Endothelial cell (in vitro differentiated cells): ENCODE data around the gene SENP7. TPM values are rescaled to one million over a fixed set of nuclear protein-coding genes. Genes with fewer than 3 reads are reported as not detected.

Experiments used
- DNase-seq: peaks from one replicate; pipeline ENCODE4 v3.0.0; 2021; ENCODE audit warnings: low spot score
- H3K27ac Mint-ChIP-seq: one replicate; pipeline ENCODE4 v1.8.0; 2021; ENCODE audit warnings: mixed read lengths, inconsistent platforms; ENCODE audit not compliant: unreplicated experiment
- H3K27me3 Mint-ChIP-seq: one replicate; pipeline ENCODE4 v1.8.0; 2021; ENCODE audit warnings: mild to moderate bottlenecking, moderate library complexity, mixed read lengths, inconsistent platforms; ENCODE audit not compliant: unreplicated experiment
- H3K36me3 Mint-ChIP-seq: one replicate; pipeline ENCODE4 v1.8.0; 2021; ENCODE audit warnings: mild to moderate bottlenecking, low read depth, mixed read lengths, inconsistent platforms; ENCODE audit not compliant: unreplicated experiment
- H3K4me1 Mint-ChIP-seq: one replicate; pipeline ENCODE4 v1.8.0; 2021; ENCODE audit warnings: mild to moderate bottlenecking, mixed read lengths, inconsistent platforms; ENCODE audit not compliant: unreplicated experiment
- H3K4me3 Mint-ChIP-seq: one replicate; pipeline ENCODE4 v1.8.0; 2021; ENCODE audit warnings: mild to moderate bottlenecking, mixed read lengths, inconsistent platforms; ENCODE audit not compliant: unreplicated experiment
- H3K9me3 Mint-ChIP-seq: one replicate; pipeline ENCODE4 v1.8.0; 2021; ENCODE audit warnings: mixed read lengths, inconsistent platforms; ENCODE audit not compliant: unreplicated experiment
- CTCF ChIP-seq: fragments of 200-600 bp; sonication (generic); IDR thresholded peaks from one replicate; pipeline ENCODE4 v1.5.0; 2021; ENCODE audit warnings: antibody characterized with exemption; ENCODE audit not compliant: unreplicated experiment
- total RNA-seq: library from RNA; stranded (reverse); fragmentation: NEBNext Ultra II Directional; extraction: Animal tissue kit (Norgen Biotek cat#: 25700); gene quantifications from one replicate; pipeline ENCODE4 v1.2.1, GENCODE V29; 2021; ENCODE audit not compliant: unreplicated experiment

SENP7 gene
- total RNA-seq, 1 donor from 2014 or later: 36.6 TPM

GRCh38 chr3:101519685-101520365 lies 6.8 kb upstream of the SENP7 start:
- TF ChIP-seq CTCF: no peak
- no peaks in the 10 kb centered on the region for H3K9me3 Mint-ChIP-seq
- H3K4me1 Mint-ChIP-seq: peaks cover 29% of the 10 kb centered on the region
- no peak overlapping the region for H3K4me3 Mint-ChIP-seq
- peaks cover under 1% of the 10 kb centered on the region for H3K27me3 Mint-ChIP-seq
- no peak for DNase-seq
- H3K36me3 Mint-ChIP-seq: peaks cover 3% of the 10 kb centered on the region
- no peak overlapping the region for H3K27ac Mint-ChIP-seq

- H3K36me3 Mint-ChIP-seq: peaks cover 4% of the 10 kb centered on the region
- no peak for TF ChIP-seq CTCF
- peaks cover 33% of the 10 kb centered on the region for H3K4me1 Mint-ChIP-seq
- peaks cover 3% of the 10 kb centered on the region for H3K27me3 Mint-ChIP-seq
- H3K9me3 Mint-ChIP-seq: no peaks in the 10 kb centered on the region
- H3K27ac Mint-ChIP-seq: peak overlapping the region; percentile 11
- H3K4me3 Mint-ChIP-seq: no peak overlapping the region
- no peak for DNase-seq
Measured at GRCh38 chr3:101518421-101518871, 5.4 kb upstream of the SENP7 start.

DNA sequence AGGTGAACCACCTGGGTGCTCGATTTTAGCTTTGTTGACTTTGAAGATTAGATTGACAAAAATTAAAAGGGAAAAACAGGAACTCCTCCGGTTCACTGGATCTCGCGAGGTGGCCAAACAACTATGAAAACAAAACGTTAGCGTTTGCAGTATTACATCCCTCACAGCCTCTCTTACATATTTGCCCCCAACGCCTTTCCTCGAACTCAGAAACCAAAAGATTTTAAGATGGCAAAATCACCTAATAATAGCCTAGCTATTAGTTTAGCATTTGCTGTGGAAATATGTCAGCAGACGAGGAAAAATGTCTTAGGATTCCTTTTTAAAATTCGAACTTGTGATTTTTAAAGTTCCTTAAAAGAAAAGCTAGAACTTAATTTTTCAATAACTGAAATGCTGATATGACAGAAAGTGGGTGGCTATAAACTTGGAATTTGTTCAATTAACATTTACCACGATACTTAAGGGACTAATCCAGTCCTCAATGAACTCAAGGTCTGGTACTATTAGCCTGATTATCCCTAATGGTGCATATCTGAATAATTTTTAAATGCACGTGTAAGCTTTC lies 491 bp upstream of the SENP7 start:
- no peaks in the 10 kb centered on the region for H3K9me3 Mint-ChIP-seq
- H3K36me3 Mint-ChIP-seq: peaks cover 14% of the 10 kb centered on the region
- no peak for DNase-seq
- H3K4me3 Mint-ChIP-seq: peak overlapping the region; percentile 98
- H3K4me1 Mint-ChIP-seq: peaks cover 29% of the 10 kb centered on the region
- no peak for TF ChIP-seq CTCF
- H3K27me3 Mint-ChIP-seq: peaks cover 10% of the 10 kb centered on the region
- peak overlapping the region; percentile 97 for H3K27ac Mint-ChIP-seq

DNA sequence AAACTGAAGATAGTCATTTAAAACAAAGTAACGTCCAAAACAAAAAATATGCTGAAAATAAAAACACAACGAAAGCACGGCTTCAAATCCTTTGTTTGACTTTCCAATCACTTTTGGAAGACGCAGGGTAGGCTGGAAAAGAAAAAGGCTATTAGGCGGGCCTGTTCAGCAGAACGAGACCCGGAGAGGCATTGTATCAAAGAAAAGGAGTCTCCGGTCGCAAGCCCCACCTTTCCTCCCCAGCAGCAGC lies 691 bp downstream of the SENP7 start:
- H3K36me3 Mint-ChIP-seq: peaks cover 14% of the 10 kb centered on the region
- TF ChIP-seq CTCF: no peak
- H3K9me3 Mint-ChIP-seq: no peaks in the 10 kb centered on the region
- no peak for DNase-seq
- H3K4me3 Mint-ChIP-seq: peak overlapping the region; percentile 98
- H3K4me1 Mint-ChIP-seq: peaks cover 21% of the 10 kb centered on the region
- peaks cover 10% of the 10 kb centered on the region for H3K27me3 Mint-ChIP-seq
- peak overlapping the region; percentile 97 for H3K27ac Mint-ChIP-seq

- DNase-seq: no peak
- Mint-ChIP-seq H3K4me3 (no peak overlapping the region), H3K36me3 (peaks cover 14% of the 10 kb centered on the region), H3K4me1 (peaks cover 20% of the 10 kb centered on the region), H3K27me3 (peaks cover 9% of the 10 kb centered on the region), H3K27ac (no peak overlapping the region), H3K9me3 (no peaks in the 10 kb centered on the region)
- TF ChIP-seq CTCF: no peak
Measured at GRCh38 chr3:101509811-101510210, 3.2 kb downstream of the SENP7 start.
